ENCODE measurements around the gene GPR158. TPM values are rescaled to one million over a fixed set of nuclear protein-coding genes. Genes with fewer than 3 reads are reported as not detected.

GPR158 gene
- total RNA-seq, 2 experiments from 2014 or later = not detected

GRCh38 chr10:25417611-25418010, 242.8 kb downstream of the GPR158 start:
- intact Hi-C loops (cut with micrococcal nuclease; ENCODE audit: unreplicated experiment) = no loop called here
- H3K27ac ChIP-seq (ENCODE audit: low read depth, low read length, poor library complexity, severe bottlenecking) = no peak overlapping the region
- TF ChIP-seq, protein P1, sequence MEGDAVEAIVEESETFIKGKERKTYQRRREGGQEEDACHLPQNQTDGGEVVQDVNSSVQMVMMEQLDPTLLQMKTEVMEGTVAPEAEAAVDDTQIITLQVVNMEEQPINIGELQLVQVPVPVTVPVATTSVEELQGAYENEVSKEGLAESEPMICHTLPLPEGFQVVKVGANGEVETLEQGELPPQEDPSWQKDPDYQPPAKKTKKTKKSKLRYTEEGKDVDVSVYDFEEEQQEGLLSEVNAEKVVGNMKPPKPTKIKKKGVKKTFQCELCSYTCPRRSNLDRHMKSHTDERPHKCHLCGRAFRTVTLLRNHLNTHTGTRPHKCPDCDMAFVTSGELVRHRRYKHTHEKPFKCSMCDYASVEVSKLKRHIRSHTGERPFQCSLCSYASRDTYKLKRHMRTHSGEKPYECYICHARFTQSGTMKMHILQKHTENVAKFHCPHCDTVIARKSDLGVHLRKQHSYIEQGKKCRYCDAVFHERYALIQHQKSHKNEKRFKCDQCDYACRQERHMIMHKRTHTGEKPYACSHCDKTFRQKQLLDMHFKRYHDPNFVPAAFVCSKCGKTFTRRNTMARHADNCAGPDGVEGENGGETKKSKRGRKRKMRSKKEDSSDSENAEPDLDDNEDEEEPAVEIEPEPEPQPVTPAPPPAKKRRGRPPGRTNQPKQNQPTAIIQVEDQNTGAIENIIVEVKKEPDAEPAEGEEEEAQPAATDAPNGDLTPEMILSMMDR (conservative IDR thresholded peaks at IDR 0.05; ENCODE audit: low read length) = no peak
- TF ChIP-seq EZH2phosphoT487 (IDR thresholded peaks at IDR 0.05; ENCODE audit: borderline replicate concordance, low read depth, low read length) = no peak
- H2AFZ ChIP-seq (ENCODE audit: low read length) = no peak overlapping the region
- no TSS peak for BruUV-seq (replicated peaks)
- H4K20me1 ChIP-seq (ENCODE audit: insufficient read depth, low read length) = no peaks in the 10 kb centered on the region
- H3K79me2 ChIP-seq (ENCODE audit: insufficient read depth, low read depth, low read length) = no peaks in the 10 kb centered on the region
- DNase-seq (ENCODE audit: low spot score) = no peak
- no peaks in the 10 kb centered on the region for H3K36me3 ChIP-seq (ENCODE audit: insufficient read depth, low read length)
- CTCF ChIA-PET (ENCODE audit: unreplicated experiment) = no interaction called here
- no peaks in the 10 kb centered on the region for H3K4me1 ChIP-seq (ENCODE audit: insufficient read depth, low read length, poor library complexity, severe bottlenecking)
- no peak overlapping the region for H3K4me2 ChIP-seq (ENCODE audit: low read length)
- no peaks in the 10 kb centered on the region for H3K9me2 ChIP-seq (ENCODE audit: insufficient read depth, low read length)
- no peaks in the 10 kb centered on the region for H3K9me3 ChIP-seq (ENCODE audit: low read length)
- POLR2A ChIA-PET = no interaction called here
- no peak overlapping the region for H3K4me3 ChIP-seq (ENCODE audit: low read depth, low read length, poor library complexity, severe bottlenecking)

DNA sequence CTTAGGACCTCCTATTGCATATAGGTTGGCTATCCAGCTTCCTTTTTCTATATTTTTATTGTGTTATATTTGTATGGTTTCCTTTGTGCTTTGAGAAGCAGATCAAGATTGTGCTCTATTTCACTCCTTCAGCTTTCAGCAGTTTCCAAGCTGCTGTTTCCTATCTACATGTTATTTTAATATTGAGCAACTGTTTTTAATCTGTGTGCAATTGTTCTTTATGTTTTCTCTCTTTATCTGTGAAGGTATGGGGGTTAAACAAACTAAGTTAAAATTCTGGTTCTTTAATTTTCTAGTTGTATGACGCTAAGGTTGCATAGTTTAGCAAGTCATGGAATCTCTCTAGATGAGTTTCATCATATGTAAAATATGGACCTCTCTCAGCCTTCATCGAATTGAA, 251.0 kb downstream of the GPR158 start:
- Histone ChIP-seq H3K4me2 (ENCODE audit: low read length) (no peak overlapping the region), H3K4me1 (ENCODE audit: insufficient read depth, low read length, poor library complexity, severe bottlenecking) (no peaks in the 10 kb centered on the region), H3K36me3 (ENCODE audit: insufficient read depth, low read length) (no peaks in the 10 kb centered on the region), H3K9me3 (ENCODE audit: low read length) (no peaks in the 10 kb centered on the region), H2AFZ (ENCODE audit: low read length) (no peak overlapping the region), H3K27ac (ENCODE audit: low read depth, low read length, poor library complexity, severe bottlenecking) (no peak overlapping the region), H3K9me2 (ENCODE audit: insufficient read depth, low read length) (no peaks in the 10 kb centered on the region), H4K20me1 (ENCODE audit: insufficient read depth, low read length) (no peaks in the 10 kb centered on the region), H3K79me2 (ENCODE audit: insufficient read depth, low read depth, low read length) (no peaks in the 10 kb centered on the region), H3K4me3 (ENCODE audit: low read depth, low read length, poor library complexity, severe bottlenecking) (no peak overlapping the region)
- ChIA-PET CTCF (ENCODE audit: unreplicated experiment) (no interaction called here), POLR2A (no interaction called here)
- intact Hi-C loops (cut with micrococcal nuclease; ENCODE audit: unreplicated experiment) = no loop called here
- DNase-seq (ENCODE audit: low spot score) = no peak
- TF ChIP-seq, protein P1 (conservative IDR thresholded peaks at IDR 0.05; ENCODE audit: low read length) = no peak
- no peak for TF ChIP-seq EZH2phosphoT487 (IDR thresholded peaks at IDR 0.05; ENCODE audit: borderline replicate concordance, low read depth, low read length)
- BruUV-seq (replicated peaks) = no TSS peak

GRCh38 chr10:25436431-25436830, 261.6 kb downstream of the GPR158 start:
- no peak overlapping the region for H2AFZ ChIP-seq (ENCODE audit: low read length)
- no peak for DNase-seq (ENCODE audit: low spot score)
- intact Hi-C loops (cut with micrococcal nuclease; ENCODE audit: unreplicated experiment) = no loop called here
- H3K9me3 ChIP-seq (ENCODE audit: low read length) = no peaks in the 10 kb centered on the region
- no peaks in the 10 kb centered on the region for H3K9me2 ChIP-seq (ENCODE audit: insufficient read depth, low read length)
- H3K79me2 ChIP-seq (ENCODE audit: insufficient read depth, low read depth, low read length) = no peaks in the 10 kb centered on the region
- no peak overlapping the region for H3K27ac ChIP-seq (ENCODE audit: low read depth, low read length, poor library complexity, severe bottlenecking)
- H3K4me3 ChIP-seq (ENCODE audit: low read depth, low read length, poor library complexity, severe bottlenecking) = no peak overlapping the region
- H3K36me3 ChIP-seq (ENCODE audit: insufficient read depth, low read length) = no peaks in the 10 kb centered on the region
- ChIA-PET POLR2A (interaction anchor here (0.6 kb wide), 1 partner anchor 826 kb away, joined by 3 read pairs; no protein-coding TSS in a partner anchor), CTCF (ENCODE audit: unreplicated experiment) (no interaction called here)
- H4K20me1 ChIP-seq (ENCODE audit: insufficient read depth, low read length) = no peaks in the 10 kb centered on the region
- no peak for TF ChIP-seq EZH2phosphoT487 (IDR thresholded peaks at IDR 0.05; ENCODE audit: borderline replicate concordance, low read depth, low read length)
- TF ChIP-seq, protein P1 (conservative IDR thresholded peaks at IDR 0.05; ENCODE audit: low read length) = no peak
- BruUV-seq (replicated peaks) = no TSS peak
- H3K4me1 ChIP-seq (ENCODE audit: insufficient read depth, low read length, poor library complexity, severe bottlenecking) = no peaks in the 10 kb centered on the region
- H3K4me2 ChIP-seq (ENCODE audit: low read length) = no peak overlapping the region

Measured in OCI-LY7 (cell line).